Mammary epithelial cell (primary cell): ENCODE results near the gene FOSL1.

Source experiments
- CTCF ChIP-seq, 2 donors: IDR thresholded peaks in 1 of 2; conservative IDR thresholded peaks in 1 of 2; 2 replicates each; pipeline ENCODE4 v1.5.1; 2011 to 2012; ENCODE audit warnings: inconsistent platforms in 2 of 2, low read length in 2 of 2, mild to moderate bottlenecking in 2 of 2, control low read depth in 1 of 2, low read depth in 1 of 2; ENCODE audit not compliant: insufficient read depth in 1 of 2; ENCODE audit errors: extremely low read depth in 1 of 2
- EZH2 ChIP-seq: IDR thresholded peaks from 2 replicates; pipeline ENCODE4 v1.6.1; 2012; ENCODE audit warnings: low read length, inconsistent platforms, borderline replicate concordance

- TF ChIP-seq CTCF (conservative IDR thresholded peaks at IDR 0.05 in 1 of 2, IDR thresholded peaks at IDR 0.05 in 1 of 2; ENCODE audit: extremely low read depth in 1 of 2, insufficient read depth in 1 of 2, low read depth in 1 of 2, low read length in 2 of 2) (no peak), EZH2 (no peak)
Measured at GRCh38 chr11:65853246-65853979, 46.8 kb downstream of the FOSL1 start.
